HCT116 (cell line): ENCODE measurements around the gene ZNF25. TPM values are rescaled to one million over a fixed set of nuclear protein-coding genes. Genes with fewer than 3 reads are reported as not detected.

Source experiments
- ATAC-seq: fragments of 200-7000 bp; cut with Tn5 transposase; 2 replicates; pipeline ENCODE4 v1.9.1; 2020; ENCODE audit warnings: mild to moderate bottlenecking, moderate library complexity
- BruUV-seq: library from RNA; stranded (reverse); fragments of 400-500 nt; replicated peaks from 2 replicates; lab custom pipeline; 2021; lab: Mats Ljungman, UMichigan
- CTCF ChIA-PET: fragments of 300-600 bp; sonication (Branson Sonifier 250); formaldehyde crosslinking; loops from one replicate; lab custom pipeline; 2021; ENCODE audit warnings: antibody characterized with exemption; lab: Charles Lee
- POLR2A ChIA-PET: fragments of 300-600, 350-600 bp; sonication (Branson Sonifier 250); formaldehyde crosslinking; loops from one replicate; lab custom pipeline; 2021; ENCODE audit warnings: antibody characterized with exemption; lab: Charles Lee
- RAD21 ChIA-PET, 2 experiments: fragments of 300-600 bp; sonication (Branson Sonifier 250); formaldehyde crosslinking; loops; one replicate each; lab custom pipeline; 2023; ENCODE audit warnings: low total read pairs in 2 of 2; ENCODE audit not compliant: uncharacterized antibody in 2 of 2, unreplicated experiment in 2 of 2, low non-redundant PET in 1 of 2; lab: Charles Lee
- DNase-seq: peaks from one replicate; pipeline ENCODE4 v3.0.0-alpha.2; 2010; ENCODE audit warnings: low read depth, low spot score
- H2AFZ ChIP-seq: fragments of 200-600 bp; shearing (Covaris generic), sonication (generic); 2 replicates; pipeline ENCODE4 v1.6.1; 2017; ENCODE audit warnings: low read depth, mixed run types, mixed read lengths, antibody characterized with exemption, low read length; ENCODE audit not compliant: poor library complexity, severe bottlenecking
- H3K27ac ChIP-seq: 2 replicates; pipeline ENCODE4 v1.5.1; 2012; ENCODE audit warnings: low read depth, low read length
- H3K27me3 ChIP-seq: fragments of 200-600 bp; sonication (generic); 2 replicates; pipeline ENCODE4 v1.6.1; 2016; ENCODE audit warnings: mixed run types, low read length, mixed read lengths; ENCODE audit not compliant: insufficient read depth
- H3K36me3 ChIP-seq, 2 experiments: fragments of 200-500 bp in 1 of 2; fragments of 200-600 bp in 1 of 2; sonication (Bioruptor generic) in 1 of 2; sonication (generic) in 1 of 2; 2 replicates each; pipeline versions ENCODE4 v1.5.1 to v1.6.1; 2014 to 2016; ENCODE audit warnings: low read length in 2 of 2, inconsistent platforms in 1 of 2, mixed read lengths in 1 of 2, mixed run types in 1 of 2; ENCODE audit not compliant: insufficient read depth in 2 of 2, control insufficient read depth in 1 of 2
- H3K4me1 ChIP-seq, 2 experiments: fragments of 200-600 bp in 1 of 2; sonication (generic) in 1 of 2; 2 replicates each; pipeline versions ENCODE4 v1.5.1 to v1.6.1; 2012 to 2017; ENCODE audit warnings: low read length in 2 of 2, inconsistent platforms in 1 of 2, mild to moderate bottlenecking in 1 of 2, mixed read lengths in 1 of 2, mixed run types in 1 of 2, moderate library complexity in 1 of 2; ENCODE audit not compliant: insufficient read depth in 2 of 2, control insufficient read depth in 1 of 2
- H3K4me2 ChIP-seq: fragments of 200-600 bp; sonication (generic); 2 replicates; pipeline ENCODE4 v1.6.1; 2017; ENCODE audit warnings: mixed run types, low read length, mixed read lengths
- H3K4me3 ChIP-seq, 2 experiments: fragments of 200-600 bp in 1 of 2; sonication (generic) in 1 of 2; replicated peaks in 1 of 2; 2 replicates each; pipeline ENCODE4 v1.5.1; 2011 to 2016; ENCODE audit warnings: low read length in 2 of 2, control low read depth in 1 of 2, low read depth in 1 of 2, mild to moderate bottlenecking in 1 of 2, mixed read lengths in 1 of 2, mixed run types in 1 of 2
- H3K79me2 ChIP-seq: fragments of 200-600 bp; sonication (generic); 2 replicates; pipeline ENCODE4 v1.6.1; 2017; ENCODE audit warnings: mild to moderate bottlenecking, mixed run types, low read length, moderate library complexity, mixed read lengths; ENCODE audit not compliant: insufficient read depth
- H3K9ac ChIP-seq: fragments of 200-600 bp; sonication (generic); 2 replicates; pipeline ENCODE4 v1.6.1; 2016; ENCODE audit warnings: low read length, mixed read lengths
- H3K9me2 ChIP-seq: fragments of 200-600 bp; sonication (generic), shearing (Covaris generic); 2 replicates; pipeline ENCODE4 v1.6.1; 2017; ENCODE audit warnings: mixed run types, mild to moderate bottlenecking, moderate library complexity; ENCODE audit not compliant: insufficient read depth
- H3K9me3 ChIP-seq, 2 experiments: fragments of 200-500 bp in 1 of 2; fragments of 200-600 bp in 1 of 2; sonication (Bioruptor generic) in 1 of 2; sonication (generic) in 1 of 2; 2 replicates each; pipeline ENCODE4 v1.6.1; 2014 to 2017; ENCODE audit warnings: low read length in 2 of 2, mixed read lengths in 2 of 2, inconsistent platforms in 1 of 2, low read depth in 1 of 2, mild to moderate bottlenecking in 1 of 2, mixed run types in 1 of 2, moderate library complexity in 1 of 2; ENCODE audit not compliant: control insufficient read depth in 1 of 2, insufficient read depth in 1 of 2
- H4K20me1 ChIP-seq: fragments of 200-600 bp; sonication (generic), shearing (Covaris generic); 2 replicates; pipeline ENCODE4 v1.6.1; 2017; ENCODE audit warnings: mixed run types, mild to moderate bottlenecking, moderate library complexity; ENCODE audit not compliant: insufficient read depth
- ATF3 ChIP-seq: IDR thresholded peaks from 2 replicates; pipeline ENCODE4 v1.6.1; 2012
- CBX3 ChIP-seq: IDR thresholded peaks from 2 replicates; pipeline ENCODE4 v1.6.1; 2012; ENCODE audit warnings: low read depth
- CEBPB ChIP-seq: IDR thresholded peaks from 2 replicates; pipeline ENCODE4 v1.6.1; 2012; ENCODE audit warnings: low read depth
- CTCF ChIP-seq, 3 experiments: fragments of 200-600 bp in 1 of 3; sonication (generic) in 1 of 3; IDR thresholded peaks in 2 of 3; conservative IDR thresholded peaks in 1 of 3; 2 replicates each; pipeline ENCODE4 v1.5.1; 2012 to 2017; ENCODE audit warnings: low read depth in 2 of 3, low read length in 2 of 3, antibody characterized with exemption in 1 of 3, borderline replicate concordance in 1 of 3, control low read depth in 1 of 3, mild to moderate bottlenecking in 1 of 3, mixed read lengths in 1 of 3, mixed run types in 1 of 3, moderate library complexity in 1 of 3; ENCODE audit not compliant: insufficient read depth in 1 of 3
- EGR1 ChIP-seq: IDR thresholded peaks from 2 replicates; pipeline ENCODE4 v1.6.1; 2012; ENCODE audit warnings: low read depth
- ELF1 ChIP-seq: IDR thresholded peaks from 2 replicates; pipeline ENCODE4 v1.6.1; 2012; ENCODE audit warnings: low read depth, borderline replicate concordance
- EZH2 ChIP-seq: fragments of 200-600 bp; sonication (generic); IDR thresholded peaks from 2 replicates; pipeline ENCODE4 v1.6.1; 2017; ENCODE audit warnings: antibody characterized with exemption, mixed run types
- FOSL1 ChIP-seq: IDR thresholded peaks from 2 replicates; pipeline ENCODE4 v1.6.1; 2012; ENCODE audit warnings: low read depth
- JUND ChIP-seq: IDR thresholded peaks from 2 replicates; pipeline ENCODE4 v1.6.1; 2012
- POLR2AphosphoS5 ChIP-seq: IDR thresholded peaks from 2 replicates; pipeline ENCODE4 v1.6.1; 2011; ENCODE audit warnings: mild to moderate bottlenecking, low read depth, low read length, moderate library complexity
- SIN3A ChIP-seq: IDR thresholded peaks from 2 replicates; pipeline ENCODE4 v1.6.1; 2012; ENCODE audit warnings: low read depth
- SP1 ChIP-seq: IDR thresholded peaks from 2 replicates; pipeline ENCODE4 v1.6.1; 2012; ENCODE audit warnings: low read depth
- SRF ChIP-seq: IDR thresholded peaks from 2 replicates; pipeline ENCODE4 v1.6.1; 2012; ENCODE audit warnings: low read depth
- ZFX ChIP-seq: fragments of 450-650 bp; IDR thresholded peaks from 2 replicates; pipeline ENCODE4 v1.6.1; 2017
- intact Hi-C: fragments of 100-400 bp; cut with micrococcal nuclease; formaldehyde crosslinking; loops from 2 replicates; pipeline ENCODE4 v1.10.0; 2022
- total RNA-seq: library from RNA; stranded (reverse); gene quantifications from one replicate; pipeline ENCODE4 v1.2.1, GENCODE V29; 2021; ENCODE audit not compliant: unreplicated experiment
- TF ChIP-seq, protein P1 (sequence below): IDR thresholded peaks from 2 replicates; pipeline ENCODE4 v1.6.1; 2012; ENCODE audit warnings: low read depth

The ZNF25 gene
- total RNA-seq, 1 experiment from 2014 or later = 4.6 TPM

- ChIA-PET CTCF (no interaction called here), RAD21 (no interaction called here), POLR2A (no interaction called here)
- Histone ChIP-seq H4K20me1 (no peaks in the 10 kb centered on the region), H2AFZ (no peak overlapping the region), H3K9ac (no peak overlapping the region), H3K4me1 (no peaks in the 10 kb centered on the region), H3K27ac (no peak overlapping the region), H3K79me2 (no peaks in the 10 kb centered on the region), H3K27me3 (no peaks in the 10 kb centered on the region), H3K36me3 (0 out of 4 replicates have a peak, but pooled peaks cover 0 to 4% of the 10 kb centered on the region in 2 experiments), H3K9me3 (no peaks in the 10 kb centered on the region), H3K4me2 (no peak overlapping the region), H3K9me2 (no peaks in the 10 kb centered on the region), H3K4me3 (no peak overlapping the region)
- TF ChIP-seq JUND (no peak), EZH2 (no peak), EGR1 (no peak), SP1 (no peak), SRF (no peak), POLR2AphosphoS5 (no peak), FOSL1 (no peak), CBX3 (no peak), CTCF (IDR thresholded peaks at IDR 0.05 in 2 of 3, conservative IDR thresholded peaks at IDR 0.05 in 1 of 3; ENCODE audit: borderline replicate concordance in 1 of 3, insufficient read depth in 1 of 3, low read depth in 2 of 3, low read length in 2 of 3) (no peak), ATF3 (no peak), CEBPB (no peak), ZFX (no peak), SIN3A (no peak), ELF1 (no peak)
- TF ChIP-seq, protein P1, sequence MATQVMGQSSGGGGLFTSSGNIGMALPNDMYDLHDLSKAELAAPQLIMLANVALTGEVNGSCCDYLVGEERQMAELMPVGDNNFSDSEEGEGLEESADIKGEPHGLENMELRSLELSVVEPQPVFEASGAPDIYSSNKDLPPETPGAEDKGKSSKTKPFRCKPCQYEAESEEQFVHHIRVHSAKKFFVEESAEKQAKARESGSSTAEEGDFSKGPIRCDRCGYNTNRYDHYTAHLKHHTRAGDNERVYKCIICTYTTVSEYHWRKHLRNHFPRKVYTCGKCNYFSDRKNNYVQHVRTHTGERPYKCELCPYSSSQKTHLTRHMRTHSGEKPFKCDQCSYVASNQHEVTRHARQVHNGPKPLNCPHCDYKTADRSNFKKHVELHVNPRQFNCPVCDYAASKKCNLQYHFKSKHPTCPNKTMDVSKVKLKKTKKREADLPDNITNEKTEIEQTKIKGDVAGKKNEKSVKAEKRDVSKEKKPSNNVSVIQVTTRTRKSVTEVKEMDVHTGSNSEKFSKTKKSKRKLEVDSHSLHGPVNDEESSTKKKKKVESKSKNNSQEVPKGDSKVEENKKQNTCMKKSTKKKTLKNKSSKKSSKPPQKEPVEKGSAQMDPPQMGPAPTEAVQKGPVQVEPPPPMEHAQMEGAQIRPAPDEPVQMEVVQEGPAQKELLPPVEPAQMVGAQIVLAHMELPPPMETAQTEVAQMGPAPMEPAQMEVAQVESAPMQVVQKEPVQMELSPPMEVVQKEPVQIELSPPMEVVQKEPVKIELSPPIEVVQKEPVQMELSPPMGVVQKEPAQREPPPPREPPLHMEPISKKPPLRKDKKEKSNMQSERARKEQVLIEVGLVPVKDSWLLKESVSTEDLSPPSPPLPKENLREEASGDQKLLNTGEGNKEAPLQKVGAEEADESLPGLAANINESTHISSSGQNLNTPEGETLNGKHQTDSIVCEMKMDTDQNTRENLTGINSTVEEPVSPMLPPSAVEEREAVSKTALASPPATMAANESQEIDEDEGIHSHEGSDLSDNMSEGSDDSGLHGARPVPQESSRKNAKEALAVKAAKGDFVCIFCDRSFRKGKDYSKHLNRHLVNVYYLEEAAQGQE = no peak
- no peak for DNase-seq
- no TSS peak for BruUV-seq
- no peak for ATAC-seq
- intact Hi-C loops = no loop called here
Measured at GRCh38 chr10:37952043-37952755, 24.2 kb downstream of the ZNF25 start.
